ENCODE results near the gene RPL18.

Gene RPL18

DNA sequence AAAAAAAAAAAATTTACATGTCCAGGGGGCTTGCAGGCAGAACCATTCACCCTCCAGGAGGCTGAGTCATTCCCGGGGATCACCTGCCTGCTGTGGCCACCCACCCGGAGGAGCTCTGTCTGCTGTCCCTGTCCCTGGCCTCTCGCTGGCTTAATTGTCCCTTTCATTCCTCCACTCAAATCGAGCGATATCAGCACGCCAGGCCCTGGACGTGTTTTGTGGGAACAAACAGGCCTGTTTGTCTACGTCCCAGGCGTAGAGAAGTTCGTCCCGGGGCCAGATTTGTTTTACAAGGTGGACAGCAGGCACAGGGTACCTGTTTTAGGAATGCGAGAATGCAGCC lies 45.8 kb downstream of the RPL18 start:
- DNase-seq = no peak

DNA sequence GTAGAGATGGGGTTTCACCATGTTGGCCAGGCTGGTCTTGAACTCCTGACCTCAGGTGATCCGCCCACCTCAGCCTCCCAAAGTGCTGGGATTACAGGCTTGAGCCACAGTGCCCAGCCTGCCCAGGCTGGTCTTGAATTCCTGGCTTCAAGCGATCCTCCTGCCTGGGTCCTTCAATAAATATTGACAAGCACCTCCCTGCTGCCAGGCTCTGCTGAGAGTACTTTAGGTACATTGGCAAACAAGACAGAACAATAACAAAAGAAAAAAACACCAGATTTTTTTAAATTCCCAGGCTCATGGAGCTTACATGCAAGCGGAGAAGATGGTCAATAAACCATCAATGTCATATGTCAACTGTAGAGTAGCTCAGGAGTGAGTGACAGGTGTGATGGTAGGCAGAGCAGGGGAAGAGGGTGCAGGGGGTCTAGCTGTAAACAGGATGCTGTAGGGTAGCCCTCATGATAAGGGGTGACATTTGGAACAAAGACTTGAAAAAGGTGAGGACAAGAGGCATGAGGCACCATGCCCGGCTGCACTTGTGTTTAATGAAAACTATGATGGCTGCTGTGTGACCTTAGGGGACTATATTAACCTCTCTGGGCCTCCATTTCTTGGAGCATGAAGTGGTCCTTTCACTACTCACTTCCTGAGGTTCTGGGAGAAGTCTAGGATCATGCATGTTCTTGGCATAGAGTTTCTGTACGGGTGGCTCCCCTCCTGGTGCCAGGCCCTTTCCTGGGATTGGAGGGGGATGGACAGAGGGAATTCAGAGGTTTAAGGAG lies 47.4 kb downstream of the RPL18 start:
- DNase-seq = no peak

DNA sequence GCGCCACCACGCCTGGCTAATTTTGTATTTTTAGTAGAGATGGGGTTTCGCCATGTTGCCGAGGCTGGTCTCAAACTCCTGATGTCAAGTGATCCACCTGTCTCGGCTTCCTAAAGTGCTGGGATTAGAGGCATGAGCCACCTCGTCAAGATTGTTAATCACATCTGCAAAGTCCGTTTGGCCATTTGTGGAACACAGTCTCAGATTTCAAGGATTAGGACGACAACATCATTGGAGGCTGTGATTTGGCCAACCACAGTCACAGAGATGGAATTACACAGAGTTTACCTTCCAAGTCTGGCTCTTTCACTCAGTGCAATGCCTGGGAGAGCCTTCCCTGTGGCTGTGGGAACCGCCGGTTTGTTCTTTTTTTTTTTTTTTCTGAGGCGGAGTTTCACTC lies 49.2 kb downstream of the RPL18 start:
- no peak for DNase-seq

DNA sequence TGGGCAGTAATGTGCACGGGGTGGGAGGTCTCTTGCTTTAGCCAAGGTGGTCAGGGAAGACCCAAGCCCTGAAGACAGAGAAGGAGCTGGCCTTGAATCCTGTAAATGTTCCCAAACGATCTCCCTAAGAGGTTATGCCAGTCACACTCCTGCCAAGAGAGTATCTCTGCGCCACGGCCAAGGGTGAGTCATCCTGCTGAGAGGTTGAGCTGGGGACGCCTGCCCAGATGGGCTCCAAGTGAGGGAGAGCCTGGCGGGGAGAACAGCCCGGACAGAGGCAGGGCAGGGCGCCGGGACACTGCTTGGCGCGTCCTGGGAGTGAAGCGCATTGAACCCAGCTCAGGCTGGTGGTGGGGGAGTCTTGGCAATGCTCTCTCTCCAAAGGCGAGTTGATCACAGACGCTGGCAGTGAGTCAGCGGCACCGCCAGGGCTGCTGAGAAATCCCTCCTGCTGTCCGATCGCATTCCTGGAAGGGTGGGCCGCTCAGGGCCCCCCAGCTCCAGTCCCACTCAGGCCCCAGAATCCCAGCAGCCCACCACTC lies 50.6 kb downstream of the RPL18 start:
- no peak for DNase-seq
